Coronary artery (tissue), 2 donors: Measurements from ENCODE around the gene SNCAIP.

ENCODE experiments used
- DNase-seq: peaks from one replicate; pipeline ENCODE4 v3.0.0-alpha.2; 2017; ENCODE audit warnings: low spot score
- H3K27ac ChIP-seq, 2 donors: fragments of 200-600 bp; sonication (generic); one replicate each; pipeline ENCODE4 v1.5.1; 2016 to 2019
- H3K4me3 ChIP-seq: fragments of 200-600 bp; sonication (generic); 2 replicates; pipeline ENCODE4 v1.5.1; 2016; ENCODE audit warnings: mild to moderate bottlenecking, moderate library complexity
- TF ChIP-seq, protein P1 (sequence below): fragments of 200-600 bp; sonication (generic); IDR thresholded peaks from one replicate; pipeline ENCODE4 v1.5.1; 2019; ENCODE audit warnings: antibody characterized with exemption

Gene SNCAIP

DNA sequence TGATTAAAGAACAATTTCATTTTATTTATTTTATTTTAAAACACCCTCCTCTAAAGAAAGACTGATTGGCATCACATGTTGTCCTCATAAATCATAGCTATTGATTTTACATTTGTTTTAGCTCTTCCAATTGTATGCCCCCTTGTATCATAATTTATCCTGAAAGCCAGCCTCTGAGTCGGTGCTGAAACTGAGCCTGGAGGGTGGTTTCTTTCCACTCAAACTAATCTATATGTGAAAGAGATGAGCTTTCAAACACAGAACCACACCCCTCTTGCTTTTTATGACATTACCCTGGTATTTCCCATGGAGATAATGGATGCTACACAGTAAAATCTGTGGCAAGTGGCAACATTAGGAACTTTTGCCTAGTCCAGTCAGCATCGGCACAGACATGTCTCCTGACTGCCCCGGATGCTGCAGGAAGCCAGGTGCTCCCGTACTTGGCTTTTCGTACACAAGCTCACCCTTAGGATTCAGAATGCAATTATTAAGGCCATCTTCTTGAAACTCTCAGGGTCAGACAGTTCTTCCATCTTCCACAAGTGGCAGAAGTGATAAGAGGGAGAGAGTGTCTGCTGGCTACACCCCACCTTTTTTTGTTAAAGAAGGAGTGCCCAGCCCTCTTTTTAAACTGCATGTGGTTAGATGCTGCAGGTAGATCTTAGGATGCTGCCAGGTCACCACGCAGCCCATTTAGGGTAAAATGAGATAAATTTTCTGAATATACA, 91.1 kb downstream of the SNCAIP start:
- TF ChIP-seq, protein P1, sequence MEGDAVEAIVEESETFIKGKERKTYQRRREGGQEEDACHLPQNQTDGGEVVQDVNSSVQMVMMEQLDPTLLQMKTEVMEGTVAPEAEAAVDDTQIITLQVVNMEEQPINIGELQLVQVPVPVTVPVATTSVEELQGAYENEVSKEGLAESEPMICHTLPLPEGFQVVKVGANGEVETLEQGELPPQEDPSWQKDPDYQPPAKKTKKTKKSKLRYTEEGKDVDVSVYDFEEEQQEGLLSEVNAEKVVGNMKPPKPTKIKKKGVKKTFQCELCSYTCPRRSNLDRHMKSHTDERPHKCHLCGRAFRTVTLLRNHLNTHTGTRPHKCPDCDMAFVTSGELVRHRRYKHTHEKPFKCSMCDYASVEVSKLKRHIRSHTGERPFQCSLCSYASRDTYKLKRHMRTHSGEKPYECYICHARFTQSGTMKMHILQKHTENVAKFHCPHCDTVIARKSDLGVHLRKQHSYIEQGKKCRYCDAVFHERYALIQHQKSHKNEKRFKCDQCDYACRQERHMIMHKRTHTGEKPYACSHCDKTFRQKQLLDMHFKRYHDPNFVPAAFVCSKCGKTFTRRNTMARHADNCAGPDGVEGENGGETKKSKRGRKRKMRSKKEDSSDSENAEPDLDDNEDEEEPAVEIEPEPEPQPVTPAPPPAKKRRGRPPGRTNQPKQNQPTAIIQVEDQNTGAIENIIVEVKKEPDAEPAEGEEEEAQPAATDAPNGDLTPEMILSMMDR = no peak
- H3K27ac ChIP-seq = no peak overlapping the region

DNA sequence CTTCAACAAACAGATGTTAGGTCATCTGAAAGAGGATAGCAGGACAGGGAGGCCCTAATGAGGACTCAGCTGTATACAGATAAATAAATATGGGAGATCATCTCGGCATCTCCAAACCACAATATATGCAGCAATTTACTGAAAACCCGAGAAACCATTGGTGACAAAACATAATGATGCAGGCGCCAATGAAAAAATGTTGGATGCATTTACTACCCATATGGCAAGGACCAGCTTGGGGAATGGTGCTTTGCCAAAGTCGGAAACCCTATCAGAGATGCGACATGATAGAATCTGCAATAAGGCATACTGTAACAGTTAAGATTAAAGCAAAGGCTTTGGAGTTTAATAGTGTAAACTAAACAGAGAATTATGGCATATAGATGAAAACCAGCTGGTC, 92.0 kb downstream of the SNCAIP start:
- no peak for DNase-seq
- TF ChIP-seq, protein P1 = no peak
- no peak overlapping the region for H3K4me3 ChIP-seq
- no peak overlapping the region for H3K27ac ChIP-seq

More for the DNA sequence above, 91.1 kb downstream of the SNCAIP start:
- H3K4me3 ChIP-seq = no peak overlapping the region
- no peak for DNase-seq

DNA sequence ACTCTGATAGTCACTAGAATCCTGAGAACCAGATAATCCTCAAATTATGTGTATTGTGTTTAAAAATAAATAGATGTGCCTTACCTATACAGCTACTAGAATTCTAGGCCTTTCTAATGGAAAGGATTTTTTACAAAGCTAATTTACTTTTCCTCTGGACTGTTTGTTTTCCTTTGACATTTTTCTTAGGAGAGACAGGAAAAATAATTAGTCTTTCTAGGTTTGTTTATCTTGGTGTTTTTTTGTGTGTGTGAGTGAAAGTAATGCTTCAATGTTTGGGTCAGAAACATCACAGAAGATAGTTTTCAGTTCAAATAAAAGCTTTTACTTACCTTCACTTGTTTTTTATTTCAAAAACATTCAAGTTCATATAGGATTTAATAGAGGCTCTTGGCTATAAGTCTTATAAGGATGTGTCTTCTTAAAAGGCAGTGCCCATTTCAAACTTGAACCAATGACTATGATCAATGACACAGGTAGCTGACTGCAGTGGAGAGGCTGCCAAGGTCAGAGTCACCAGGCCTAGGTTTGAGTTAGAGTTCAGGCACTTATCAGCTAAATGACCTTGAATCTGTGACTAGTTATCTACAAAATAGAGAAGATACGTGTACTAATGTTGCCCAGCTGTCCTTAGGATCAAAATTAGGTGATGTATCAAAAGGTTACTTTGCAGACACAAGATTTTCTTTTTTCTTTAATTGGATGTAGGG, 92.8 kb downstream of the SNCAIP start:
- Histone ChIP-seq H3K4me3 (no peak overlapping the region), H3K27ac (no peak overlapping the region)
- no peak for DNase-seq
- TF ChIP-seq, protein P1 = no peak

DNA sequence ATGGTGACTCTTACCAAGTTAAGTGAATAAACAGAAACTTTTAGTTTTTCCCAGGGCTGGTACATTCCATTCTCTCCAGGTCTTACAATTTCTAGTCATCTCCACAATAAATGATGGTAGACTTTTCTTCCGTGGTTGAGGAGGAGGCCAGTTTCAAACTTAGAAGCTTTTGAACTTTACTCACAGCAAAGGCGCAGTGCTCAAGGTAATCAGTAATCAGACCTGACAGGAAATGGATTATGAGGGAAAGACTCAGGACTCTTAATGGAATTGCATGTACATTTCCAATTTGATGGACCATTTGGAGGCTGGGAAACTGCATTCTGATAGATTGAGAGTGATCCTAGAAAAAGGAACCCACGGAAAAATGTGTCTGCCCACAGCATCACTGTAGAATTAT, 93.7 kb downstream of the SNCAIP start:
- Histone ChIP-seq H3K4me3 (no peak overlapping the region), H3K27ac (no peak overlapping the region)
- no peak for DNase-seq
- TF ChIP-seq, protein P1 = no peak

DNA sequence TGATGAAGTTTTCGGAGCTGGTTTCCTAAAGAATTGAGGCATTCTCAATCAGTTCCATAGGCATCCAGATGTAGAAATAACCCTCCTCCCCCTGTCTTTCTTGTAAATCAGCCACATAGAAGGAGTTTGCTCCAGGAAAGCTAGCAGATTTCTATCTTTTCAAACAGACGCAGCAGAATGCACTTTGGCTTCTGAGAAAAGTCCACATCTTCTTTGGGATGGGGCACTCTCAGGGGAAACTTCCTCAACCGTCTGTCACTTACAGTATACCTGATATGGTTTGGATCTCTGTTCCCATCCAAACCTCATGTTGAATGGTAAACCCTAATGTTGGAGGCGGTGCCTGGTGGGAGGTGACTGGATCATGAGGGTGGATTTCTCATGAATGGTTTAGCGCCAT, 94.1 kb downstream of the SNCAIP start:
- TF ChIP-seq, protein P1 = no peak
- no peak overlapping the region for H3K27ac ChIP-seq
- no peak for DNase-seq

DNA sequence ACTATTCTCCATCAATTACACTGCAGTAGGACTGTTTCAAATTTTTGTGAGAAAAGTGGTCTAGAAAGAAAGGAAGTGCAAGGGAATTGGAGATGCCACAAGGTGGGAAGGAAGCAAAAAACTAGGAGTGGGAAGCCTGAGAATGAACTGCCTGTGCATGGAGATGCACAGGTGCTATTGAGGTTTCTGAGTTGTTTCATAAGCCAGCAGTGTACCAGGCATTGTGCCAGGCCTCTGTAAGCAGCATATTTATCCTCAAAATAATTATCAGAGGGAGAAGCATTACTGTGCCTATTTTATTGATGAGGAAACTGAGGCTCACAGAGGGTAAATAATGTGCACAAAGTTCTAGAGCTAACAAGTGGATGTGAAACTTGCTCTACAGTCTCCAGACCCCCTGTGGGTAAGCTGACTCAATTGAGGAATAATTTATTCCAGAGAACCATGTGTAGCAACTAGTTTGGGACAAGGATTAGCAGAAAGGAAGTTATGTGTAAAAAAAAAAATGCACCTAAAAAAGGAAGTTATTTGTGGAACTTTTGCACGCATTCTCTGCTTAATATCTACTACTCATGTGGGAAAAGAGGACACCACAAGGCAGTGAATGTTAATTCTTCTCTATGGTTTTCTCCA, 96.7 kb downstream of the SNCAIP start:
- TF ChIP-seq, protein P1 = no peak
- no peak for DNase-seq
- Histone ChIP-seq H3K4me3 (no peak overlapping the region), H3K27ac (no peak overlapping the region)

More for the DNA sequence above, 94.1 kb downstream of the SNCAIP start:
- no peak overlapping the region for H3K4me3 ChIP-seq
